ENCODE measurements around the gene EXOSC9. TPM values are rescaled to one million over a fixed set of nuclear protein-coding genes. Genes with fewer than 3 reads are reported as not detected.

EXOSC9 gene
- total RNA-seq, 1 donor from 2014 or later = 15.6 TPM

- no peaks in the 10 kb centered on the region for H3K36me3 ChIP-seq
- H3K4me3 ChIP-seq = no peak overlapping the region
- ATAC-seq = no peak
- H3K27me3 ChIP-seq (ENCODE audit: low read depth) = no peaks in the 10 kb centered on the region
- intact Hi-C loops (cut with DNase I) = no loop called here
- no peak overlapping the region for H3K27ac ChIP-seq
- no peaks in the 10 kb centered on the region for H3K4me1 ChIP-seq
- TF ChIP-seq, protein P1, sequence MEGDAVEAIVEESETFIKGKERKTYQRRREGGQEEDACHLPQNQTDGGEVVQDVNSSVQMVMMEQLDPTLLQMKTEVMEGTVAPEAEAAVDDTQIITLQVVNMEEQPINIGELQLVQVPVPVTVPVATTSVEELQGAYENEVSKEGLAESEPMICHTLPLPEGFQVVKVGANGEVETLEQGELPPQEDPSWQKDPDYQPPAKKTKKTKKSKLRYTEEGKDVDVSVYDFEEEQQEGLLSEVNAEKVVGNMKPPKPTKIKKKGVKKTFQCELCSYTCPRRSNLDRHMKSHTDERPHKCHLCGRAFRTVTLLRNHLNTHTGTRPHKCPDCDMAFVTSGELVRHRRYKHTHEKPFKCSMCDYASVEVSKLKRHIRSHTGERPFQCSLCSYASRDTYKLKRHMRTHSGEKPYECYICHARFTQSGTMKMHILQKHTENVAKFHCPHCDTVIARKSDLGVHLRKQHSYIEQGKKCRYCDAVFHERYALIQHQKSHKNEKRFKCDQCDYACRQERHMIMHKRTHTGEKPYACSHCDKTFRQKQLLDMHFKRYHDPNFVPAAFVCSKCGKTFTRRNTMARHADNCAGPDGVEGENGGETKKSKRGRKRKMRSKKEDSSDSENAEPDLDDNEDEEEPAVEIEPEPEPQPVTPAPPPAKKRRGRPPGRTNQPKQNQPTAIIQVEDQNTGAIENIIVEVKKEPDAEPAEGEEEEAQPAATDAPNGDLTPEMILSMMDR (IDR thresholded peaks at IDR 0.05) = no peak
- no peak for DNase-seq
- H3K9me3 ChIP-seq = no peaks in the 10 kb centered on the region
Measured at GRCh38 chr4:121771869-121772268, 29.3 kb upstream of the EXOSC9 start.

DNA sequence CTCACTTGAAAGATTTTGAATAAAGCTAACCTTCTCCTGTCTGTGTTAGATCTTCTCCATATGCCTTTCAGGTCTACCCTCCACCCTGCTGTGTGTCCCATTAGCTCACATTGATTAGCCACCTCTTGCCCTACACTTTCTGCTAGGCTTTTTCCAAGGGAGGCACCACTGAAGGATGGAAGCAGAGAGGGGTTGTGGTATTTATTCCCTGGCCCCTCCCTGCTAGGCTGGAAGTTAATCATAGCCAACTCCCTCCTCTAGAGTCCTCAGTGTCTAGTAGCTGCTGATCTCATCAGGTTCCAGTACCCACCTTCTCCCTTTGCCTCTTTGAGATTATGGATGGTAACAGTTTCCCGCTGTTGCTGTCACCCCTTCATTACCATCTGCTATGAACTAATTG lies 27.2 kb upstream of the EXOSC9 start:
- TF ChIP-seq, protein P1 (IDR thresholded peaks at IDR 0.05) = no peak
- H3K36me3 ChIP-seq = no peaks in the 10 kb centered on the region
- no peak overlapping the region for H3K4me3 ChIP-seq
- ATAC-seq = no peak
- intact Hi-C loops (cut with DNase I) = no loop called here
- no peak for DNase-seq
- no peaks in the 10 kb centered on the region for H3K27me3 ChIP-seq (ENCODE audit: low read depth)
- no peak overlapping the region for H3K27ac ChIP-seq
- no peaks in the 10 kb centered on the region for H3K4me1 ChIP-seq
- H3K9me3 ChIP-seq = no peaks in the 10 kb centered on the region

DNA sequence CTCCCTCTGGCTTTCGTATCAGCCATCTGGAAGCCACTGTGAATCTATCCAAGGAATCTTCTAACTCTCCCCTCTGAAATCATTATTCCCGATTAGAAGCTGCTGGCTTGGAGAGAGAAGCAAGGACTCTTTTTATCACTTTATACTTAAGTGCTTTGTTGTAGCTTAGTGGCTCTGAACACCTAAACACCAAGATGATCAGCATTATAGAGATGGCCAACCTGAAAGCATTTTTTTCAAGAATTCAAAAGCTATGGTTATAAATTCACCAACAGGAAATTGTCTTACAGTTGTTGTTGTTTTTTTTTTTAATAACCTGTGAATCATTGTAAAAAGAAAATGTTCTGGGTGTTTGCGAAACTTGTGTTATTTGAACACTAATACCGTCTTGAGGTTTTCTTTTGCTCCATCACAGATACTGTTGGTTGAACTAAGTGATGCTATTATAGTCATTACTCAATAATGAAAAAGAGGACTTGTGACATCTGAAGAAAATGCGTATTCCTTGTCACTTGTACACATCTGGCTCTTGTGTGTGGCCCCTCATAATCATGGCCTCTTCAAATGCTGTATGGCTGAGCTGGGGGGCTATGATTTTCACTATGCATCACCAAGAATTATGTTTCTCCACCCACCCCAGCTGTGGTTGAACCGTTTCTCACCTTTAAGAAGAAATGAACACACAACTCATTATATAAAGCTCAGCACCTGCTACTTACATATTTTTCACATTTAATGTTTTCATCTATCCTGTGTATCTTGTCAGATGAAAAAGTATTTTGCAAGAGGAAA lies 24.3 kb upstream of the EXOSC9 start:
- H3K27ac ChIP-seq = no peak overlapping the region
- TF ChIP-seq, protein P1 (IDR thresholded peaks at IDR 0.05) = no peak
- no peaks in the 10 kb centered on the region for H3K9me3 ChIP-seq
- H3K27me3 ChIP-seq (ENCODE audit: low read depth) = no peaks in the 10 kb centered on the region
- ATAC-seq (no peak), DNase-seq (no peak)
- H3K4me3 ChIP-seq = no peak overlapping the region
- intact Hi-C loops (cut with DNase I) = no loop called here
- no peaks in the 10 kb centered on the region for H3K4me1 ChIP-seq
- no peaks in the 10 kb centered on the region for H3K36me3 ChIP-seq

DNA sequence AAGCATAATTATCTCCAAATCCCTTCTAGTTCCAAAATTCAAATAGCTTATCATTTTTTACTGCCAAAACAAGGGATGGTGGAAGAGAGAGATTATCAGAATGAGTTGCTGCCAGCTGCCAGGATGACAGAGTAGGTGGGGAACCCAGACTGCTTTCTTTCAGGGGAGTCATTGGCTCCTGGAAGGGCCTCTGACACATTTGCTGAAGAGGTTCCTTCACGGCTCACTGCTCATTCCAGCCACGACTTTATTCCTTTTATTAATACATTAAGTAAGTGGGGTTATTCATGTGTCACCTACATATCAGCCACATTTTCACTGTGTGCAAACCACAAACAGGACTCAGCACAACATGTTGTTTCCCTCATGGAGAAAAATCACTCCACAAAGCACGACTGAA lies 23.5 kb upstream of the EXOSC9 start:
- H3K27me3 ChIP-seq (ENCODE audit: low read depth) = no peaks in the 10 kb centered on the region
- TF ChIP-seq, protein P1 (IDR thresholded peaks at IDR 0.05) = no peak
- no peaks in the 10 kb centered on the region for H3K36me3 ChIP-seq
- DNase-seq = no peak
- H3K9me3 ChIP-seq = no peaks in the 10 kb centered on the region
- no peaks in the 10 kb centered on the region for H3K4me1 ChIP-seq
- no peak overlapping the region for H3K4me3 ChIP-seq
- intact Hi-C loops (cut with DNase I) = no loop called here
- no peak for ATAC-seq
- H3K27ac ChIP-seq = no peak overlapping the region

GRCh38 chr4:121778991-121779628 lies 22.0 kb upstream of the EXOSC9 start:
- intact Hi-C loops (cut with DNase I) = no loop called here
- TF ChIP-seq, protein P1 (IDR thresholded peaks at IDR 0.05) = no peak
- ATAC-seq (no peak), DNase-seq (no peak)
- H3K27me3 ChIP-seq (ENCODE audit: low read depth) = no peaks in the 10 kb centered on the region
- no peak overlapping the region for H3K4me3 ChIP-seq
- H3K27ac ChIP-seq = no peak overlapping the region
- H3K4me1 ChIP-seq = no peaks in the 10 kb centered on the region
- no peaks in the 10 kb centered on the region for H3K36me3 ChIP-seq
- no peaks in the 10 kb centered on the region for H3K9me3 ChIP-seq

All from lower lobe of right lung (tissue), 2 donors.